PC-9 (cell line): ENCODE data around the gene KCNK17.

Source experiments
- CTCF ChIP-seq: fragments of 200-600 bp; sonication (generic); conservative IDR thresholded peaks from 2 replicates; pipeline ENCODE4 v1.6.1; 2017; ENCODE audit warnings: mixed run types, antibody characterized with exemption, mild to moderate bottlenecking, moderate library complexity
- EZH2 ChIP-seq: fragments of 200-600 bp; sonication (generic); IDR thresholded peaks from 2 replicates; pipeline ENCODE4 v1.8.0; 2017; ENCODE audit warnings: antibody characterized with exemption, low read depth

DNA sequence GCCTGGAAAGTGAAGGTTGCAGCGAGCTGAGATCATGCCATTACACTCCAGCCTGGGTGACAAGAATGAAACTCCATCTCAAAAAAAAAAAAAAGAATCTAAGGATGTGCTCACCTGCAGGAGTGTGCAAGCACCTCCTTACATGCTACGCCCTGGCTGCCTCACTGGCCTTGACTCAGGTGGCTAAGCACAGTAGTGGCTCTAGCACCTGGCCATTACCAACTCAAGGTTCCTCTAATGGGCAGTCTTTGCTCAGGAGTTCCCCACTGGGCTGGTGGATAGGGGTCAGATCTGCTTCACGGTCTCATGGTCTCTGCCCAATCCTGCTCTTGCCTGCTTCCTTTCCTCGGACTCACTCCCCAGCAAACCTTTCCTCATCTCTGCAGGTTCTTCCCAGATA lies 39.7 kb downstream of the KCNK17 start:
- TF ChIP-seq CTCF, result no peak
- no peak for TF ChIP-seq EZH2
